ENCODE results near the gene RPLP1.

RPLP1 gene

GRCh38 chr15:69479081-69479480 is 26.5 kb downstream of the RPLP1 start:
- no peaks in the 10 kb centered on the region for H3K36me3 ChIP-seq (ENCODE audit: control insufficient read depth in 2 of 2, insufficient read depth in 1 of 2, low read length in 2 of 2)
- no peaks in the 10 kb centered on the region for H3K4me1 ChIP-seq (ENCODE audit: control insufficient read depth, insufficient read depth, low read length)
- H3K4me3 ChIP-seq (ENCODE audit: low read depth, low read length) = no peak overlapping the region
- CTCF ChIA-PET = interaction anchor here (0.6 to 5.5 kb wide), 17 partner anchors 8 to 1333 kb away, joined by 3 to 65 read pairs (median 4); no protein-coding TSS in a partner anchor
- no peak overlapping the region for H3K27ac ChIP-seq (ENCODE audit: extremely low read depth, low read depth, low read length)
- POLR2A ChIA-PET = no interaction called here
- TF ChIP-seq ZNF544 (tag by site-specific recombination; IDR thresholded peaks at IDR 0.05) = no peak
- no peak for TF ChIP-seq ZNF350 (tag by site-specific recombination; IDR thresholded peaks at IDR 0.05)
- TF ChIP-seq ZNF704 (tag by site-specific recombination; IDR thresholded peaks at IDR 0.05) = no peak
- no peak for TF ChIP-seq ZNF114 (tag by site-specific recombination; IDR thresholded peaks at IDR 0.05)
- TF ChIP-seq ZNF488 (tag by site-specific recombination; IDR thresholded peaks at IDR 0.05) = no peak
- no peak for TF ChIP-seq ZNF518A (tag by site-specific recombination; conservative IDR thresholded peaks at IDR 0.05; ENCODE audit: low read depth)
- TF ChIP-seq PBX3 (CRISPR knock-in tag; IDR thresholded peaks at IDR 0.05) = no peak
- no peak for TF ChIP-seq ZNF549 (tag by site-specific recombination; IDR thresholded peaks at IDR 0.05)
- TF ChIP-seq ZNF600 (tag by site-specific recombination; IDR thresholded peaks at IDR 0.05) = no peak
- no peak for TF ChIP-seq ZNF558 (tag by site-specific recombination; IDR thresholded peaks at IDR 0.05)
- no peak for TF ChIP-seq ZNF610 (tag by site-specific recombination; IDR thresholded peaks at IDR 0.05; ENCODE audit: borderline replicate concordance)
- no peak for TF ChIP-seq ZNF211 (tag by site-specific recombination; IDR thresholded peaks at IDR 0.05; ENCODE audit: low read depth)
- TF ChIP-seq ZNF580 (tag by site-specific recombination; IDR thresholded peaks at IDR 0.05) = no peak
- no peak for TF ChIP-seq ZNF280C (tag by site-specific recombination; IDR thresholded peaks at IDR 0.05)
- no peaks in the 10 kb centered on the region for H3K9me3 ChIP-seq (ENCODE audit: control insufficient read depth, insufficient read depth, low read depth, low read length)

- no peaks in the 10 kb centered on the region for H3K4me1 ChIP-seq (ENCODE audit: control insufficient read depth, insufficient read depth, low read length)
- no peak overlapping the region for H3K27ac ChIP-seq (ENCODE audit: extremely low read depth, low read depth, low read length)
- POLR2A ChIA-PET = no interaction called here
- no peaks in the 10 kb centered on the region for H3K9me3 ChIP-seq (ENCODE audit: control insufficient read depth, insufficient read depth, low read depth, low read length)
- CTCF ChIA-PET = interaction anchor here (0.6 to 5.5 kb wide), 4 partner anchors 13 to 271 kb away, joined by 4 to 65 read pairs (median 4); no protein-coding TSS in a partner anchor
- H3K4me3 ChIP-seq (ENCODE audit: low read depth, low read length) = no peak overlapping the region
- H3K36me3 ChIP-seq (ENCODE audit: control insufficient read depth in 2 of 2, insufficient read depth in 1 of 2, low read length in 2 of 2) = no peaks in the 10 kb centered on the region
- TF ChIP-seq ZNF16 (tag by site-specific recombination; IDR thresholded peaks at IDR 0.05; ENCODE audit: low read depth) (no peak), ZBTB21 (tag by site-specific recombination; IDR thresholded peaks at IDR 0.05) (no peak), ZEB2 (tag by site-specific recombination; IDR thresholded peaks at IDR 0.05) (no peak), ZNF585B (tag by site-specific recombination; IDR thresholded peaks at IDR 0.05) (no peak), GLI2 (tag by site-specific recombination; IDR thresholded peaks at IDR 0.05; ENCODE audit: borderline replicate concordance, low read depth) (no peak), ZFP3 (tag by site-specific recombination; IDR thresholded peaks at IDR 0.05; ENCODE audit: low read depth) (no peak), ZNF184 (tag by site-specific recombination; IDR thresholded peaks at IDR 0.05) (peak; percentile 100), ZNF514 (tag by site-specific recombination; IDR thresholded peaks at IDR 0.05) (no peak), ZNF433 (tag by site-specific recombination; IDR thresholded peaks at IDR 0.05; ENCODE audit: low read depth) (no peak), ZNF362 (tag by site-specific recombination; IDR thresholded peaks at IDR 0.05) (no peak), ZXDB (tag by site-specific recombination; IDR thresholded peaks at IDR 0.05) (no peak)
These were observed 27.4 kb downstream of the RPLP1 start for GRCh38 chr15:69479971-69480370.

Data from HEK293 (cell line).